ENCODE results near the gene RCL1. TPM values are rescaled to one million over a fixed set of nuclear protein-coding genes. Genes with fewer than 3 reads are reported as not detected.

RCL1 gene
- total and polyA plus RNA-seq, 2 donors (not counting 1 experiment from before 2014, with no cell fraction given): 10.5 to 21.7 TPM

DNA sequence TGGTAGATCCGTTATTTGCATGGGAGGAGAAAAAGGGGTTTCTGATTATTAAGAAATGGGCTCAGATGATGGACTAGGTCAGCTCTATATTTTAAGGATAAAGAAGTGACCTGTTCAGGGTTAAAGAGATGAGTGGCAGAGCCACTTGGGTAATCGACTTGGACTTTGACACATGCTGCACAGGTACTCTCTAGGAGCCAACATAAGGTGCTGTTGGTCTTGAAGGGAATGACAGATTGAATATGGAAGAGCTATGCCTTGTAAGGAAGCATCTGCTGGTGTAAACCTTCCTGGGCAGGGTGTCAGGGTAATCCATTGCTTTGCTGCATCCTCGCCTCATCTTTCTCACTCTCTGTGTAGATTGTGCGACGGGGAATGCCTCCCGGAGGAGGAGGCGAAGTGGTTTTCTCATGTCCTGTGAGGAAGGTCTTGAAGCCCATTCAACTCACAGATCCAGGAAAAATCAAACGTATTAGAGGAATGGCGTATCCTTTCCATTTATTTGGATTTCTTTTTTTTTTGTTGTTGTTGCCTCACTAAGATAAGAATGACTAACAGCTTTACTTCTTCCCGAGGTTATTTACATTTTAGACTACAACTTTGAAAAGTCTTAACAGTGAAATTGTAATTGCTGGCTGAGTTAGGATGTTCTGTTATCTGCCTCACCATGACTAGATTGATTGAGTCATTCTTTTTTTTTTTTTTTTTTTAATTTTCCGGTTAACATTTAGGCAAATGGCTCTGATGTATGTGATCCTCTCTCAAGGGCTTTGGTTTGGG, 41.2 kb downstream of the RCL1 start:
- Histone ChIP-seq H3K27ac (ENCODE audit: low read length in 2 of 2) (no peak overlapping the region), H3K4me3 (ENCODE audit: control extremely low read depth in 1 of 5, extremely low read depth in 1 of 5, insufficient read depth in 1 of 5, low read depth in 2 of 5, low read length in 4 of 5) (no peak overlapping the region), H3K27me3 (replicated peaks in 1 of 4; ENCODE audit: control extremely low read depth in 1 of 4, control insufficient read depth in 3 of 4, insufficient read depth in 4 of 4, low read length in 3 of 4) (no peaks in the 10 kb centered on the region), H3K79me2 (ENCODE audit: control insufficient read depth, insufficient read depth, low read length) (peaks cover 36% of the 10 kb centered on the region), H4K20me1 (ENCODE audit: control insufficient read depth, insufficient read depth, low read length, poor library complexity, severe bottlenecking) (peaks cover 20% of the 10 kb centered on the region), H3K9ac (ENCODE audit: low read length) (no peak overlapping the region), H3K4me2 (replicated peaks; ENCODE audit: low read depth, low read length, poor library complexity, severe bottlenecking) (no peak overlapping the region), H3K9me3 (ENCODE audit: control extremely low read depth in 1 of 3, control insufficient read depth in 2 of 3, insufficient read depth in 1 of 3, low read length in 2 of 3) (no peaks in the 10 kb centered on the region), H3K4me1 (ENCODE audit: control insufficient read depth in 2 of 2, insufficient read depth in 2 of 2, low read length in 2 of 2) (peaks cover 0 to 2% of the 10 kb centered on the region in 2 donors), H3K36me3 (replicated peaks in 1 of 2; ENCODE audit: control extremely low read depth in 1 of 2, control insufficient read depth in 1 of 2, extremely low read depth in 1 of 2, insufficient read depth in 2 of 2, low read length in 1 of 2) (peaks cover 19 to 45% of the 10 kb centered on the region in 2 experiments), H2AFZ (ENCODE audit: insufficient read depth, low read depth, low read length, poor library complexity, severe bottlenecking) (no peak overlapping the region)
- POLR2A ChIA-PET: no interaction called here
- H3K9me3 Mint-ChIP-seq (ENCODE audit: insufficient read depth): no peaks in the 10 kb centered on the region
- H3K27ac Mint-ChIP-seq: no peak overlapping the region
- 100% methylated on average over 6 of the region's 11 CpGs for WGBS (ENCODE audit: insufficient coverage)
- intact Hi-C loops (cut with micrococcal nuclease): no loop called here
- H3K27me3 Mint-ChIP-seq: no peaks in the 10 kb centered on the region
- DNase-seq: no peak
- TF ChIP-seq, protein P1, sequence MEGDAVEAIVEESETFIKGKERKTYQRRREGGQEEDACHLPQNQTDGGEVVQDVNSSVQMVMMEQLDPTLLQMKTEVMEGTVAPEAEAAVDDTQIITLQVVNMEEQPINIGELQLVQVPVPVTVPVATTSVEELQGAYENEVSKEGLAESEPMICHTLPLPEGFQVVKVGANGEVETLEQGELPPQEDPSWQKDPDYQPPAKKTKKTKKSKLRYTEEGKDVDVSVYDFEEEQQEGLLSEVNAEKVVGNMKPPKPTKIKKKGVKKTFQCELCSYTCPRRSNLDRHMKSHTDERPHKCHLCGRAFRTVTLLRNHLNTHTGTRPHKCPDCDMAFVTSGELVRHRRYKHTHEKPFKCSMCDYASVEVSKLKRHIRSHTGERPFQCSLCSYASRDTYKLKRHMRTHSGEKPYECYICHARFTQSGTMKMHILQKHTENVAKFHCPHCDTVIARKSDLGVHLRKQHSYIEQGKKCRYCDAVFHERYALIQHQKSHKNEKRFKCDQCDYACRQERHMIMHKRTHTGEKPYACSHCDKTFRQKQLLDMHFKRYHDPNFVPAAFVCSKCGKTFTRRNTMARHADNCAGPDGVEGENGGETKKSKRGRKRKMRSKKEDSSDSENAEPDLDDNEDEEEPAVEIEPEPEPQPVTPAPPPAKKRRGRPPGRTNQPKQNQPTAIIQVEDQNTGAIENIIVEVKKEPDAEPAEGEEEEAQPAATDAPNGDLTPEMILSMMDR (IDR thresholded peaks at IDR 0.05): no peak
- no peak for TF ChIP-seq EZH2 (IDR thresholded peaks at IDR 0.05; ENCODE audit: borderline replicate concordance, insufficient read depth, low read depth, low read length, poor library complexity, severe bottlenecking)
- no peaks in the 10 kb centered on the region for H3K4me1 Mint-ChIP-seq
- no peak overlapping the region for H3K4me3 Mint-ChIP-seq
- no peak for ATAC-seq (ENCODE audit: low read depth)
- CTCF ChIA-PET: no interaction called here

DNA sequence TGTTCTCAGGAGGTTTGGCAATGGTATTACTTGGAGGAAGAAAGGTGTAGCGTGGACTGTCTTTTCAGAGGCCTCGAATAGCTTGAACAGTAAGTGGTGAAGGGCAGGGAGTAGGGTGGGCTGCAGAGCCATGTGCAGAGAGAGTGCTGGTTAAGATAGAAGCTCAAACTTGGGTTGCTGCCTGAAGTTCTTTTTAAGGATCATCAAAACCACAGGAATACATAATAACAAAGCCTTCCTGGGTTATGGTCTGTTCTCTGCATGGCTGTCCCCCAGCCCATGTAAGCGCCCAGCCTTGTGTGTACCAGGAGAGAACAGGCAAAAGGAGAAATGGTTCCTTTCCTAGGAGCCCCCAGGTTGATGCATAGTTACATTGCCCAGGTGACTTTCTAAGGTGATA, 43.9 kb downstream of the RCL1 start:
- Histone ChIP-seq H3K9ac (ENCODE audit: low read length) (no peak overlapping the region), H3K9me3 (ENCODE audit: control extremely low read depth in 1 of 3, control insufficient read depth in 2 of 3, insufficient read depth in 1 of 3, low read length in 2 of 3) (no peaks in the 10 kb centered on the region), H3K27ac (ENCODE audit: low read length in 2 of 2) (no peak overlapping the region), H3K4me2 (replicated peaks; ENCODE audit: low read depth, low read length, poor library complexity, severe bottlenecking) (no peak overlapping the region), H3K4me3 (ENCODE audit: control extremely low read depth in 1 of 5, extremely low read depth in 1 of 5, insufficient read depth in 1 of 5, low read depth in 2 of 5, low read length in 4 of 5) (no peak overlapping the region), H3K36me3 (replicated peaks in 1 of 2; ENCODE audit: control extremely low read depth in 1 of 2, control insufficient read depth in 1 of 2, extremely low read depth in 1 of 2, insufficient read depth in 2 of 2, low read length in 1 of 2) (peaks cover 18 to 46% of the 10 kb centered on the region in 2 experiments), H3K79me2 (ENCODE audit: control insufficient read depth, insufficient read depth, low read length) (peaks cover 13% of the 10 kb centered on the region), H3K4me1 (ENCODE audit: control insufficient read depth in 2 of 2, insufficient read depth in 2 of 2, low read length in 2 of 2) (peaks cover 0 to 2% of the 10 kb centered on the region in 2 donors), H2AFZ (ENCODE audit: insufficient read depth, low read depth, low read length, poor library complexity, severe bottlenecking) (no peak overlapping the region), H3K27me3 (replicated peaks in 1 of 4; ENCODE audit: control extremely low read depth in 1 of 4, control insufficient read depth in 3 of 4, insufficient read depth in 4 of 4, low read length in 3 of 4) (no peaks in the 10 kb centered on the region), H4K20me1 (ENCODE audit: control insufficient read depth, insufficient read depth, low read length, poor library complexity, severe bottlenecking) (peaks cover 12% of the 10 kb centered on the region)
- WGBS (ENCODE audit: insufficient coverage): 100% methylated on average over 2 of the region's 3 CpGs
- Mint-ChIP-seq H3K4me3 (no peak overlapping the region), H3K27ac (no peak overlapping the region), H3K4me1 (peaks cover 4% of the 10 kb centered on the region), H3K27me3 (no peaks in the 10 kb centered on the region), H3K9me3 (ENCODE audit: insufficient read depth) (no peaks in the 10 kb centered on the region)
- POLR2A ChIA-PET: no interaction called here
- DNase-seq: no peak
- TF ChIP-seq EZH2 (IDR thresholded peaks at IDR 0.05; ENCODE audit: borderline replicate concordance, insufficient read depth, low read depth, low read length, poor library complexity, severe bottlenecking): no peak
- TF ChIP-seq, protein P1 (IDR thresholded peaks at IDR 0.05): no peak
- intact Hi-C loops (cut with micrococcal nuclease): no loop called here
- no peak for ATAC-seq (ENCODE audit: low read depth)
- CTCF ChIA-PET: no interaction called here

Data from B cell (primary cell).